CD4-positive, CD25-positive, alpha-beta regulatory T cell (primary cell): ENCODE results near the gene B4GALNT1. TPM values are rescaled to one million over a fixed set of nuclear protein-coding genes. Genes with fewer than 3 reads are reported as not detected.
"Not testable (repeated sequence)": the region's sequence is repeated elsewhere in the genome, so short reads cannot be mapped to it uniquely, and the experiment has no call there.

Experiments used
- ATAC-seq, 2 donors: fragments of 150-1000 bp; cut with Tn5 transposase; one replicate each; pipeline ENCODE4 v1.10.0; 2021; ENCODE audit warnings: low read depth in 2 of 2, moderate number of reproducible peaks in 2 of 2, moderate library complexity in 1 of 2
- DNase-seq, 3 donors: peaks; one replicate each; pipeline versions ENCODE4 v3.0.0 to v3.0.0-alpha.2; 2012 to 2022; ENCODE audit warnings: mixed read lengths in 1 of 3
- H3K27ac ChIP-seq: one replicate; pipeline ENCODE4 v1.7.0; 2013; ENCODE audit warnings: mild to moderate bottlenecking, low read length; ENCODE audit not compliant: insufficient read depth, poor library complexity, severe bottlenecking
- H3K27me3 ChIP-seq: one replicate; pipeline ENCODE4 v1.7.0; 2013; ENCODE audit warnings: low read length; ENCODE audit not compliant: control insufficient read depth, insufficient read depth
- H3K36me3 ChIP-seq: one replicate; pipeline ENCODE4 v1.7.0; 2013; ENCODE audit warnings: mild to moderate bottlenecking, low read length, moderate library complexity; ENCODE audit not compliant: control insufficient read depth, insufficient read depth
- H3K4me1 ChIP-seq: 2 replicates; pipeline ENCODE4 v1.7.0; 2013; ENCODE audit warnings: mild to moderate bottlenecking, low read length; ENCODE audit not compliant: insufficient read depth, control insufficient read depth, poor library complexity, severe bottlenecking
- H3K4me3 ChIP-seq: one replicate; pipeline ENCODE4 v1.7.0; 2013; ENCODE audit warnings: low read depth, mild to moderate bottlenecking, low read length, moderate library complexity
- H3K9me3 ChIP-seq, 2 experiments: 1 replicate in 1 of 2; 2 replicates in 1 of 2; pipeline ENCODE4 v1.7.0; 2013; ENCODE audit warnings: low read length in 2 of 2, mild to moderate bottlenecking in 1 of 2, moderate library complexity in 1 of 2; ENCODE audit not compliant: control insufficient read depth in 2 of 2
- H3K27ac Mint-ChIP-seq, 3 donors: one replicate each; pipeline ENCODE4 v1.8.0; 2020 to 2022; ENCODE audit warnings: mild to moderate bottlenecking in 3 of 3, mixed read lengths in 3 of 3, moderate library complexity in 2 of 3
- H3K27me3 Mint-ChIP-seq: one replicate; pipeline ENCODE4 v1.8.0; 2022; ENCODE audit warnings: mild to moderate bottlenecking, mixed read lengths
- H3K36me3 Mint-ChIP-seq: one replicate; pipeline ENCODE4 v1.8.0; 2020; ENCODE audit warnings: mixed read lengths
- H3K4me1 Mint-ChIP-seq, 4 donors: one replicate each; pipeline ENCODE4 v1.8.0; 2020 to 2022; ENCODE audit warnings: mixed read lengths in 4 of 4, mild to moderate bottlenecking in 1 of 4
- H3K4me3 Mint-ChIP-seq, 4 donors: one replicate each; pipeline ENCODE4 v1.8.0; 2020 to 2022; ENCODE audit warnings: mild to moderate bottlenecking in 4 of 4, mixed read lengths in 4 of 4, moderate library complexity in 3 of 4
- H3K9me3 Mint-ChIP-seq, 7 donors: one replicate each; pipeline ENCODE4 v1.8.0; 2020 to 2022; ENCODE audit warnings: mixed read lengths in 7 of 7, mild to moderate bottlenecking in 3 of 7, moderate library complexity in 2 of 7
- polyA plus RNA-seq, 4 donors: library from polyadenylated mRNA; unstranded; fragments of 300-500 nt; fragmentation: Illumina TruSeq; gene quantifications; one replicate each; pipeline ENCODE4 v1.2.3, GENCODE V29; 2021
- total RNA-seq: library from RNA; stranded (reverse); gene quantifications from one replicate; pipeline ENCODE4 v1.2.3, GENCODE V29; 2022

The B4GALNT1 gene
- total and polyA plus RNA-seq, 5 donors from 2014 or later: not detected

DNA sequence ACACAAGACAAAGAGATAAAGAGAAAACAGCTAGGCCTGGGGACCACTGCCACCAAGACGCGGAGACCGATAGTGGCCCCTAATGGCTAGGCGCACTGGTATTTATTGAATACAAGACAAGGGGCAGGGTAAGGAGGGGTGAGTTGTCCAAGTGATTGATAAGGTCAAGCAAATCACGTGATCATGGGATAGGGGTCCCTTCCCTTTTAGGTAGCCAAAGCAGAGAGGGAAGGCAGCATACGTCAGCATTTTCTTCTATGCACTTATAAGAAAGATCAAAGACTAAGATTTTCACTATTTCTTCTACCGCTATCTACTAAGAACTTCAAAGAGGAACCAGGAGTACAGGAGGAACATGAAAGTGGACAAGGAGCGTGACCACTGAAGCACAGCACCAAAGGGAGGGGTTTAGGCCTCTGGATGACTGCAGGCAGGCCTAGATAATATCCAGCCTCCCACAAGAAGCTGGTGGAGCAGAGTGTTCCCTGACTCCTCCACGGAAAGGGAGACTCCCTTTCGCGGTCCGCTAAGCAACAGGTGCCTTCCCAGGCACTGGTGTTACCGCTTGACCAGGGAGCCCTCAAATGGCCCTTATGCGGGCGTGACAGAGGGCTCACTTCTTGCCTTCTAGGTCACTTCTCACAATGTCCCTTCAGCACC lies 43.9 kb downstream of the B4GALNT1 start:
- not testable (repeated sequence) for H3K36me3 Mint-ChIP-seq
- H3K4me1 Mint-ChIP-seq: peaks cover 13 to 33% (median 25%) of the 10 kb centered on the region in 4 donors

DNA sequence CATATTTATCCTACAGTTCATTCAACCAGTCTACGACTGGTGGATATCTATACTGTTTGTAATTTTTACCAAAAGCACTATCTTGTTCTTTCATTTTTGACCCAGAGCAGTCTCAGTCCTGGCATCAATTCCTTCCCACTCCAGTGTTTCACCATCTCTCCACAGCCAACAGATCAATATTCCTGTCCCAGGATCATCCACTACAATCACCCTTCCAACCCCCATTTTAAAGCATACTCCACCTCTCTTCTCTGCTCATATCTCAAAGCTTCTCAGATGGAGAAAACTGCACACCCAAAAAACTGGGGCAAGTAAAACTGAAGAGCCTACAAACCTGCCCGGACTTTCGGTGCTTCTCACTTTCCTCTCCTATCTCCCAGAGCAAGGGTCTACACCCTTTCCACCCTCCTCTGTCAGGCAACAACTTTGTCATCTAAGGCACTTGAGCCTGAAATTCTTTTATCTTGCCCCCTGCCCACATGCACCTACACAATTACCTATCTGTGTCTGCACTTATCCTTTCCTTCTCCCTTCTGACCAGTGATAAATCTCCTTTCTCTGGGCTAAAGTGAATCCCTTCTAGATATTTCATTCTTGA lies 46.1 kb downstream of the B4GALNT1 start:
- Mint-ChIP-seq H3K36me3 (no peaks in the 10 kb centered on the region), H3K27ac (no peak overlapping the region), H3K4me3 (no peak overlapping the region), H3K9me3 (peaks cover 0 to 1% (median 0%) of the 10 kb centered on the region in 7 donors), H3K4me1 (peaks cover 7 to 21% (median 15%) of the 10 kb centered on the region in 4 donors), H3K27me3 (peaks cover 12% of the 10 kb centered on the region)
- Histone ChIP-seq H3K4me3 (no peak overlapping the region), H3K4me1 (peaks cover 23% of the 10 kb centered on the region), H3K27me3 (peaks cover 14% of the 10 kb centered on the region), H3K36me3 (no peaks in the 10 kb centered on the region), H3K27ac (no peak overlapping the region), H3K9me3 (no peaks in the 10 kb centered on the region)
- ATAC-seq (no peak), DNase-seq (no peak)

More for the DNA sequence above, 43.9 kb downstream of the B4GALNT1 start:
- not testable (repeated sequence) for H3K27me3 Mint-ChIP-seq, H3K9me3 ChIP-seq, H3K27ac Mint-ChIP-seq, H3K36me3 ChIP-seq, ATAC-seq, H3K4me3 ChIP-seq, H3K4me3 Mint-ChIP-seq, DNase-seq, H3K27ac ChIP-seq, H3K9me3 Mint-ChIP-seq
- peaks cover 35% of the 10 kb centered on the region for H3K4me1 ChIP-seq
- H3K27me3 ChIP-seq: peaks cover 12% of the 10 kb centered on the region

DNA sequence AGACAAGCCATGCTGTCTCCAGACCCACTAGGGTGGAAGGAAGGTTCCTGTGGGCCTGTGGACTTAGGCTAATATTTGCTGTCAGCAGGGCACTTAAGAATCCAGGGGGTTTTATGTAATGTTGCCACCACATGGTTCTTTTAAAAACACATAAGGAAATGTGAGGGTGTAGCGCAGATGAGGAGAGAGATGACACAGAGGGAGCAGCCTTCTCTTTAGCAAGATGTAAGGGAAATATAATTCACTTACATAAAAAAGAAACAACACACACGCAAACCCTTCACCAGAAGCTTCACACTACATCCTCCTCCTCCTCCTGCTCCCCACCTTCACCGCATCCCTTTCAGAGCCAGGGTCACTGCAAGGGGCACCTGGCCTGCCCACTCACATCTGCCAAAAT lies 46.9 kb downstream of the B4GALNT1 start:
- Histone ChIP-seq H3K36me3 (no peaks in the 10 kb centered on the region), H3K4me3 (no peak overlapping the region), H3K4me1 (peaks cover 15% of the 10 kb centered on the region), H3K27me3 (peaks cover 14% of the 10 kb centered on the region), H3K9me3 (no peaks in the 10 kb centered on the region), H3K27ac (no peak overlapping the region)
- peaks cover 6 to 14% (median 10%) of the 10 kb centered on the region in 4 donors for H3K4me1 Mint-ChIP-seq
- H3K4me3 Mint-ChIP-seq: no peak overlapping the region
- H3K36me3 Mint-ChIP-seq: no peaks in the 10 kb centered on the region
- peaks cover 12% of the 10 kb centered on the region for H3K27me3 Mint-ChIP-seq
- ATAC-seq (no peak), DNase-seq (no peak)
- H3K27ac Mint-ChIP-seq: no peak overlapping the region
- H3K9me3 Mint-ChIP-seq: peaks cover 0 to 1% (median 0%) of the 10 kb centered on the region in 7 donors

DNA sequence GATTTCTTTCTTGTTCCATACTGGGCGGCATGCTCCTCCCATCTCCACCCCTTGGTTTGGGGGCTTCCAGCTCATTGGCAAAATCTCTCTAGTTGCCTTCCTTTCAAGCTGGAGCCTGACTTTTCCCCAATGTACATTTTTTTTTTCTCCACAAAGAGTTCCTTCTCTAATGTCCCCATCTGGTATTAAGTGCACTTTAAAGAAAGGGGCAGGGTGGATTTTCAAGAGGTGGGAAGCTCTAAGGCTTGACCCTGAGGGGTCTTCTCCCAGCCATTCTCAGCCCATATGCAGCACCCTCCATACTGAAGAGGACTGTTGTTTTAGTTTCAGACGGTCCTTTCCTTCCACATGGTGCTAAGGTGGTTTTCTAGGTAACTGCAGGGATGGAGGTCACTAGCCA lies 47.8 kb downstream of the B4GALNT1 start:
- H3K36me3 Mint-ChIP-seq: no peaks in the 10 kb centered on the region
- no peak for ATAC-seq
- no peaks in the 10 kb centered on the region for H3K36me3 ChIP-seq
- H3K27ac ChIP-seq: no peak overlapping the region
- H3K4me3 ChIP-seq: no peak overlapping the region
- no peaks in the 10 kb centered on the region for H3K9me3 Mint-ChIP-seq
- H3K4me1 Mint-ChIP-seq: peaks cover 0 to 8% (median 5%) of the 10 kb centered on the region in 4 donors
- H3K27me3 ChIP-seq: peaks cover 14% of the 10 kb centered on the region
- H3K9me3 ChIP-seq: no peaks in the 10 kb centered on the region
- H3K4me3 Mint-ChIP-seq: no peak overlapping the region
- H3K27ac Mint-ChIP-seq: no peak overlapping the region
- no peak for DNase-seq
- peaks cover 12% of the 10 kb centered on the region for H3K27me3 Mint-ChIP-seq
- peaks cover 5% of the 10 kb centered on the region for H3K4me1 ChIP-seq

DNA sequence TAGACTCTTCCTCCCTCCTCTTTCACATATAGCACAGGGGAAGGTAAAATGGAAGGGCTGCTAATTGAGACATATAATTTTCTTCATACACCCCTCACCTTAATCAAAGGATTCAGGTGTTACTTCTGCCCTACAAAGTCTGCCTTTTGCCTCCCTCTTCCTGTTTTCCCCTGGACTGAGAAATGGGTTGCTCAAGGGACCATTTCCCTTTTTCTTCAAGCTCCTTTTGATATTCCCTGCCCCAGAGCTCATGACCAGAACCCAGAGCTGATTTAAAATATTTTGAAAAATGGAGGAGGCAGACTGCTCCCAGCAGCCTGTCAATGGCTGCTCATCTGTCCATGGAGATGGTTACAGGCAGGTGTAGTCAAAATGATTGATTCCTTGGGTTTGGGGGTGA lies 48.3 kb downstream of the B4GALNT1 start:
- Mint-ChIP-seq H3K4me3 (no peak overlapping the region), H3K9me3 (no peaks in the 10 kb centered on the region), H3K36me3 (no peaks in the 10 kb centered on the region), H3K4me1 (peaks cover 0 to 8% (median 5%) of the 10 kb centered on the region in 4 donors), H3K27me3 (peaks cover 12% of the 10 kb centered on the region), H3K27ac (no peak overlapping the region)
- Histone ChIP-seq H3K27ac (no peak overlapping the region), H3K4me3 (no peak overlapping the region), H3K27me3 (peaks cover 14% of the 10 kb centered on the region), H3K36me3 (no peaks in the 10 kb centered on the region), H3K9me3 (no peaks in the 10 kb centered on the region), H3K4me1 (peaks cover 5% of the 10 kb centered on the region)
- no peak for DNase-seq
- no peak for ATAC-seq

DNA sequence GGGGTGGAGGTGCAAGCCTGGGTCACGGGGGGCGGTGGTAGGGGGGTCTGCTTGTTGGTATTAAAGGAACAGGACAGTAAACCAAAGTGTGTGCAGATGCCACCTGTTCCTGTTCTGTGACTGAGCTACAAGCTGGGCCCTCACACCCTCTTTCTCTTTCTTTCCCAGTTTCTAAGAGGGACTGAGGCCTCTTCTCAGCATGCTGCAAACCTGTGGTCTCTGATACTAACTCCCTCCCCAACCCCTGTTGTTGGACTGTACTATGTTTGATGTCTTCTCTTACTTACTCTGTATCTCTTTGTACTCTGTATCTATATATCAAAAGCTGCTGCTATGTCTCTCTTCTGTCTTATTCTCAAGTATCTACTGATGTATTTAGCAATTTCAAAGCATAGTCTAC lies 49.0 kb downstream of the B4GALNT1 start:
- no peak for DNase-seq
- no peaks in the 10 kb centered on the region for H3K36me3 ChIP-seq
- no peak for ATAC-seq
- peak overlapping the region in 1 of 3 donors; percentile 42 for H3K27ac Mint-ChIP-seq
- H3K9me3 Mint-ChIP-seq: no peaks in the 10 kb centered on the region
- H3K4me3 Mint-ChIP-seq: peak overlapping the region in 1 of 4 donors; percentile 43
- peaks cover 0 to 8% (median 5%) of the 10 kb centered on the region in 4 donors for H3K4me1 Mint-ChIP-seq
- H3K4me3 ChIP-seq: no peak overlapping the region
- no peaks in the 10 kb centered on the region for H3K36me3 Mint-ChIP-seq
- no peak overlapping the region for H3K27ac ChIP-seq
- H3K27me3 Mint-ChIP-seq: peaks cover 12% of the 10 kb centered on the region
- H3K4me1 ChIP-seq: peaks cover 5% of the 10 kb centered on the region
- no peaks in the 10 kb centered on the region for H3K9me3 ChIP-seq
- H3K27me3 ChIP-seq: peaks cover 14% of the 10 kb centered on the region

DNA sequence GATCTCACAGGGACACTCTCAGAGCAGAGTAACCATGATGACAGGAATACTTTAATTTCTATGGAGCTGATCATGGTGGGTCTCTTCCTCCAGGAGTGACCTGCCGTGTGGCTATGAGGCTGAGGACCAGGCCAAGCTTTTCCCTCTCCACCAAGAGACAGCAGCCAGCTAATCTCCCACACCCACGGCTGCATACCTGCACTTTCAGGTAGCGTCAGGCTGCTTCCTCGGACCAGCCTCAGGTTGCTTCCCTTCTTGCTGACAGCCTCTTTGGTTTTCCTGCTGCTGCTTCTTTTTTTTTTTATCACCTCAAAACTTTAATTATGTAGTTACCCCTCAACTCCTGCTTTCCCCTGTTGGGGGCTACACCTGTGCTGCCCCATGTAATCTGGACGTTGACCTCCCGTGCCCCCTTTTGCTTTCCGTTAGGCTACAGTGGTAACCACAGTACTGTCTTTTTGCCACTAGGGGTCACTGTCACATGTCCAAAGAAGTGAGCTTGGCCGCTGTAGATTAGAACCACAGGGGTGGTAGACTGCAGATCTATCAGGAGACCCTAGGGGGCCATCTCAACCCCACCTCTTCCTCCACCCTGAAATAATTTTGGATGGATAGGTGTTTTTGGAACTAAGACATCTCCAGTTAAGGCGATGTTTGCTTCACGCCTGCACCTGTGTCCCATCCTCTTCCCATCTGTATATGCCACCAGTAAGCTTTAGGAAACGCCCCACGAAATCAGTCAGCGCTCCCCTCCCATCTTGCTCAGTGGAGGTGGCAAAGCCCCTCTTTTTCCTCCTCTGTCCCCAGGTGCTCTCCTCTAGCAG lies 49.8 kb downstream of the B4GALNT1 start:
- peaks cover 5% of the 10 kb centered on the region for H3K4me1 ChIP-seq

More for the DNA sequence above, 49.8 kb downstream of the B4GALNT1 start:
- no peaks in the 10 kb centered on the region for H3K9me3 ChIP-seq
- Mint-ChIP-seq H3K4me1 (peaks cover 0 to 8% (median 5%) of the 10 kb centered on the region in 4 donors), H3K4me3 (peak overlapping the region in 1 of 4 donors; percentile 43), H3K36me3 (no peaks in the 10 kb centered on the region), H3K27ac (peak overlapping the region in 1 of 3 donors; percentile 12), H3K9me3 (no peaks in the 10 kb centered on the region), H3K27me3 (peaks cover 12% of the 10 kb centered on the region)
- ATAC-seq (peak; percentile 97 to 99), DNase-seq (peak; percentile 64 to 85 (median 76))
- H3K27me3 ChIP-seq: peaks cover 14% of the 10 kb centered on the region
- H3K4me3 ChIP-seq: no peak overlapping the region
- no peak overlapping the region for H3K27ac ChIP-seq
- no peaks in the 10 kb centered on the region for H3K36me3 ChIP-seq
